Gastrocnemius medialis (tissue), 4 donors: ENCODE data around the gene SMG6. TPM values are rescaled to one million over a fixed set of nuclear protein-coding genes. Genes with fewer than 3 reads are reported as not detected.
"Not testable (repeated sequence)": the region's sequence is repeated elsewhere in the genome, so short reads cannot be mapped to it uniquely, and the experiment has no call there.

Experiments
- ATAC-seq, 2 donors: fragments of 150-250 bp; one replicate each; pipeline ENCODE4 v1.9.1; 2016
- DNase-seq, 2 donors: peaks; one replicate each; pipeline ENCODE4 v3.0.0-alpha.2; 2019
- H3K27ac ChIP-seq, 4 donors: fragments of 200-600 bp; sonication (generic); 1 replicate in 1 of 4; 2 replicates in 3 of 4; pipeline ENCODE4 v1.5.1; 2016 to 2018; ENCODE audit warnings: mild to moderate bottlenecking in 2 of 4, moderate library complexity in 1 of 4
- H3K27me3 ChIP-seq, 3 donors: fragments of 200-600 bp; sonication (generic) in 2 of 3; 1 replicate in 1 of 3; 2 replicates in 2 of 3; pipeline versions ENCODE4 v1.5.1 to v1.6.0; 2016 to 2019; ENCODE audit warnings: mild to moderate bottlenecking in 1 of 3, moderate library complexity in 1 of 3
- H3K36me3 ChIP-seq, 2 donors: fragments of 200-600 bp; sonication (generic) in 1 of 2; one replicate each; pipeline ENCODE4 v1.5.1; 2017 to 2018
- H3K4me1 ChIP-seq, 2 donors: fragments of 200-600 bp; sonication (generic) in 1 of 2; one replicate each; pipeline ENCODE4 v1.5.1; 2016 to 2017; ENCODE audit warnings: mild to moderate bottlenecking in 2 of 2
- H3K4me3 ChIP-seq, 4 donors: fragments of 200-600 bp; sonication (generic) in 3 of 4; 1 replicate in 1 of 4; 2 replicates in 3 of 4; pipeline ENCODE4 v1.5.1; 2016 to 2019; ENCODE audit warnings: mild to moderate bottlenecking in 2 of 4
- H3K9me3 ChIP-seq, 3 donors: fragments of 200-600 bp; sonication (generic) in 2 of 3; 1 replicate in 1 of 3; 2 replicates in 2 of 3; pipeline ENCODE4 v1.5.1; 2016 to 2019
- POLR2A ChIP-seq, 2 donors: fragments of 450-650 bp; IDR thresholded peaks; one replicate each; pipeline ENCODE4 v1.6.1; 2017; ENCODE audit warnings: antibody characterized with exemption in 2 of 2, mild to moderate bottlenecking in 2 of 2, moderate library complexity in 2 of 2
- in situ Hi-C, 4 donors: fragments of 200-750 bp; cut with MboI; loops; one replicate each; pipeline versions ENCODE4 v1.15.0 to v1.8.0; 2017; ENCODE audit warnings: low sequenced_read_pairs in 4 of 4
- intact Hi-C: fragments of 100-400 bp; cut with DNase I; formaldehyde crosslinking; loops from one replicate; pipeline ENCODE4 v1.15.1; 2023; ENCODE audit warnings: low total_unique reads
- total RNA-seq, 4 donors: library from RNA; depleted of rRNA; stranded (reverse); fragments of >200 nt; gene quantifications; one replicate each; pipeline versions ENCODE4 v1.1.0 to v1.2.3, GENCODE V29; 2016
- TF ChIP-seq, protein P1 (sequence below), 5 experiments: fragments of 450-650 bp in 3 of 5; fragments of 200-600 bp in 2 of 5; sonication (generic) in 2 of 5; IDR thresholded peaks in 4 of 5; conservative IDR thresholded peaks in 1 of 5; 1 replicate in 4 of 5; 2 replicates in 1 of 5; pipeline ENCODE4 v1.5.1; 2016 to 2019; ENCODE audit warnings: antibody characterized with exemption in 5 of 5, mild to moderate bottlenecking in 3 of 5, moderate library complexity in 3 of 5

SMG6 gene
- total RNA-seq, 4 donors from 2014 or later: 20.5 to 27.8 (median 23.0) TPM

DNA sequence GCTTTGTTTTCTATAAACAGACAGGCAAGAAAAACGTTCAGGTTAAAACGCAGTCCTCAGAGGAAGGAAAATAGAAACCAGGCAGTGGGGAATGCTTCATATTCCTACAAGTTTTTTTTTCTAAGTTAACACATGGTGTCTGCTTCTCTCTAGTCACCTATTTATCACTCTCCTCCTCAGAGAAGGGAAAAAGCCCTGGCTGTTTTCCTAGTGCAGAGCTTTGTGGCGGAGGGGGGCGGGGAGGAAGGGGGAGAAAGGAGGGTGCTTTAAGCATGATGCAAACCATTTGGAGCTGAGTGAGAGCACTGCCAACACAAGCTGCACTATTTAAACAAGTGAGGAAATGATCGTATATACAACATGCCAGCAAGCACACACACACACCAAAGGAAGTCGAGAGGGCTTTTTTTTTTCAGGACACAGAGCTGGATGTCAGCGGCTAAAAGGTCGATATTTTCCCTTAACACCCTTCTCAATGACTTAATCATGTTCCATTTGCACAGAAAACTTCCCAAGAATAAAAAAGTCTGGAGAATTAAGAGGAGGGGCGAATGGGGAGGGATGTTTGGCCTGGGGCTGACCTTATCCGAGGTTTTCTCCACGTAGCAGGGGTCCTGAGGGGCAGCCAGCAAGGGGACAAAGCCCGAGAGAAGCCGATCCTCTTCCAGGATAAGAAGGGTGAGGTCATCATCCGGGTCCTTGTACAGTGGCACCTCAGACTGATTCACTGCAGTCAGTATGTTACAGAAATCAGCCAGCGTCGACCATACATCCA, 131.3 kb downstream of the SMG6 start:
- Histone ChIP-seq H3K4me3 (peak overlapping the region in 2 of 4 donors; percentile 21 to 24), H3K4me1 (peaks cover 55 to 57% of the 10 kb centered on the region in 2 donors), H3K27me3 (no peaks in the 10 kb centered on the region), H3K27ac (peak overlapping the region; percentile 66 to 81 (median 80)), H3K36me3 (no peaks in the 10 kb centered on the region), H3K9me3 (no peaks in the 10 kb centered on the region)
- intact Hi-C loops (loop anchor here (2.0 to 10.0 kb wide), 4 partner anchors 43 to 87 kb away; no protein-coding TSS in a partner anchor), in situ Hi-C loops (no loop called here)
- ATAC-seq (peak; percentile 51 to 61), DNase-seq (peak; percentile 37 to 56)
- TF ChIP-seq, protein P1, sequence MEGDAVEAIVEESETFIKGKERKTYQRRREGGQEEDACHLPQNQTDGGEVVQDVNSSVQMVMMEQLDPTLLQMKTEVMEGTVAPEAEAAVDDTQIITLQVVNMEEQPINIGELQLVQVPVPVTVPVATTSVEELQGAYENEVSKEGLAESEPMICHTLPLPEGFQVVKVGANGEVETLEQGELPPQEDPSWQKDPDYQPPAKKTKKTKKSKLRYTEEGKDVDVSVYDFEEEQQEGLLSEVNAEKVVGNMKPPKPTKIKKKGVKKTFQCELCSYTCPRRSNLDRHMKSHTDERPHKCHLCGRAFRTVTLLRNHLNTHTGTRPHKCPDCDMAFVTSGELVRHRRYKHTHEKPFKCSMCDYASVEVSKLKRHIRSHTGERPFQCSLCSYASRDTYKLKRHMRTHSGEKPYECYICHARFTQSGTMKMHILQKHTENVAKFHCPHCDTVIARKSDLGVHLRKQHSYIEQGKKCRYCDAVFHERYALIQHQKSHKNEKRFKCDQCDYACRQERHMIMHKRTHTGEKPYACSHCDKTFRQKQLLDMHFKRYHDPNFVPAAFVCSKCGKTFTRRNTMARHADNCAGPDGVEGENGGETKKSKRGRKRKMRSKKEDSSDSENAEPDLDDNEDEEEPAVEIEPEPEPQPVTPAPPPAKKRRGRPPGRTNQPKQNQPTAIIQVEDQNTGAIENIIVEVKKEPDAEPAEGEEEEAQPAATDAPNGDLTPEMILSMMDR (IDR thresholded peaks at IDR 0.05 in 4 of 5, conservative IDR thresholded peaks at IDR 0.05 in 1 of 5): no peak
- TF ChIP-seq POLR2A (IDR thresholded peaks at IDR 0.05): no peak

DNA sequence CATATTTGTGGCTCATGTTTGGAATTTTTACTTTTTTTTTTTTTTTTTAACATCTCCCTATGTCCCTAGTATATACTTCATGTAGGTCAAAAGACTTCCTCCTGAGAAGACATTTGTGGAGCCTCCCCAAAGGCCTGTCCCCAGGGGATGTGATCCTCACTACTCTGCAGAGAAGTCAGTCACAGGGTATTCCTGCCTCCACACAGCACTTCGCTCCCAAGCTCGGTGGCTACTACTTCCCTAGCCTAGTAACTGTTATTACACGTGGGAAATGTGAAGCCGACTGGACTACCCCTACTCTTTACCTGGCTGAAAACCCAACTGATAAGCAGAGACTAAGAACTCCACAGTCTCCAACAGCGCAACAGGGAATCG, 131.9 kb downstream of the SMG6 start:
- ATAC-seq (no peak), DNase-seq (no peak)
- intact Hi-C loops: loop anchor here (2.0 to 10.0 kb wide), 4 partner anchors 43 to 87 kb away; no protein-coding TSS in a partner anchor
- H3K4me1 ChIP-seq: peaks cover 49 to 51% of the 10 kb centered on the region in 2 donors
- TF ChIP-seq POLR2A (IDR thresholded peaks at IDR 0.05): no peak
- TF ChIP-seq, protein P1 (IDR thresholded peaks at IDR 0.05 in 4 of 5, conservative IDR thresholded peaks at IDR 0.05 in 1 of 5): no peak
- in situ Hi-C loops: no loop called here
- peak overlapping the region in 2 of 4 donors; percentile 21 to 24 for H3K4me3 ChIP-seq
- no peaks in the 10 kb centered on the region for H3K36me3 ChIP-seq
- no peaks in the 10 kb centered on the region for H3K9me3 ChIP-seq
- peak overlapping the region; percentile 66 to 81 (median 80) for H3K27ac ChIP-seq
- no peaks in the 10 kb centered on the region for H3K27me3 ChIP-seq

DNA sequence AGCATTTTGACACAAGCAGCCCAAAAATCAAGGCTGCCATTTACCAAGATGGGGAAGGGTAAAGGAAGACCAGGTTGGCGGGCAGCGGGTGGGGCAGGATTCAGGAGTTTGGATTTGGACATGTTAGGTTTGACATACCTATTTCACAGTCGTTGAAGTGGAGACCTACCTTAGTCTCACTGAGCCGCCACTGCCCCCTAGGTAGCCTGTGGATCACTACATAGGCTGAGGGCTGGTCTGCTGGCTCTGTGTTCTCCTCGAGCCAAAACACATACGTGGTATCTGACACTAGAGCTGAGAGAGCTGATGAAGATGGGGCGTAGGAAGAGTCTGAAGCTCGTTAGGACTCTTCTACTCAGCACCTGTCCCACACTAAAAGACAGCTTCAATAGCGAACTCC, 133.6 kb downstream of the SMG6 start:
- Histone ChIP-seq H3K36me3 (no peaks in the 10 kb centered on the region), H3K9me3 (no peaks in the 10 kb centered on the region), H3K27me3 (no peaks in the 10 kb centered on the region), H3K4me3 (no peak overlapping the region), H3K4me1 (peaks cover 33 to 35% of the 10 kb centered on the region in 2 donors), H3K27ac (peak overlapping the region in 1 of 4 donors; percentile 81)
- TF ChIP-seq POLR2A (IDR thresholded peaks at IDR 0.05): no peak
- TF ChIP-seq, protein P1 (IDR thresholded peaks at IDR 0.05 in 4 of 5, conservative IDR thresholded peaks at IDR 0.05 in 1 of 5): no peak
- ATAC-seq (no peak), DNase-seq (no peak)
- in situ Hi-C loops (no loop called here), intact Hi-C loops (loop anchor here (5.0 to 10.0 kb wide), 2 partner anchors 48 to 85 kb away; no protein-coding TSS in a partner anchor)

DNA sequence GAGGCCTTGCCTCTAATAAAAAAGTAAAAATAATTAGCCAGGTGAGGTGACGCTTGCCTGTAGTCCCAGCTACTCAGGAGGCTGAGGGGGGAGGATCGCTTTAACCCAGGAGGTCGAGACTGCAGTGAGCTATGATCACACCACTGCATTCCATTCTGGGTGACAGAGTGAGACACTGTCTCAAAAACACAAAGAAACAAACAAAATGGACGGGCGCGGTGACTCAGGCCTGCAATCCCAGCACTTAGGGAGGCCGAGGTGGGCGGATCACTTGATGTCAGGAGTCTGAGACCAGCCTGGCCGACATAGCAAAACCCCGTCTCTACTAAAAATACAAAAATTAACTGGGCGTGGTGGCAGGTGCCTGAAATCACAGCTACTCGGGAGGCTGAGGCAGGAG, 137.9 kb downstream of the SMG6 start:
- H3K36me3 ChIP-seq, H3K4me1 ChIP-seq, ATAC-seq, H3K27ac ChIP-seq, intact Hi-C loops, H3K4me3 ChIP-seq, H3K27me3 ChIP-seq, H3K9me3 ChIP-seq, in situ Hi-C loops, DNase-seq: not testable (repeated sequence)

DNA sequence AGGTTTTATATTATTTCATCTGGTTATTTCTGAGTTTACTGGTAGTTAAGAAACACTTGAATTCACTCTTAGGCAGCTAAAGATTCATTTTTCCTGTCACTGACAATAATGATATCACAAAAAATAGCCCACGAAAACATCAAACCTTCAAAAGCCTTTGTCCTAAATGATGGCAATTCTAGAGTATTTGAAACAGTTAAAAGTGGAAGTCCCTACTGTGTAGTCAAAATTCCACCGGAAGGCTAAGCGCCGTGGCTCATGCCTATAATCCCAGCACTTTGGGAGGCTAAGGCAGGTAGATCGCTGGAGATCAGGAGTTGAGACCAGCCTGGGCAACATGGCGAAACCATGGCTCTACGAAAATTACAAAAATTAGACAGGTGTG, 145.2 kb downstream of the SMG6 start:
- peaks cover 0 to 23% of the 10 kb centered on the region in 2 donors for H3K36me3 ChIP-seq
- no peaks in the 10 kb centered on the region for H3K9me3 ChIP-seq
- intact Hi-C loops: no loop called here
- TF ChIP-seq, protein P1 (IDR thresholded peaks at IDR 0.05 in 4 of 5, conservative IDR thresholded peaks at IDR 0.05 in 1 of 5): no peak
- TF ChIP-seq POLR2A (IDR thresholded peaks at IDR 0.05): no peak
- H3K4me1 ChIP-seq: no peaks in the 10 kb centered on the region
- in situ Hi-C loops: no loop called here
- ATAC-seq (no peak), DNase-seq (no peak)
- H3K27me3 ChIP-seq: no peaks in the 10 kb centered on the region
- no peak overlapping the region for H3K4me3 ChIP-seq
- no peak overlapping the region for H3K27ac ChIP-seq
